Ascending aorta (tissue), 2 donors: ENCODE measurements around the gene GOLGA6L2. TPM values are rescaled to one million over a fixed set of nuclear protein-coding genes. Genes with fewer than 3 reads are reported as not detected.
"Not testable (repeated sequence)": the region's sequence is repeated elsewhere in the genome, so short reads cannot be mapped to it uniquely, and the experiment has no call there.

Experiments used
- DNase-seq, 2 donors: peaks; one replicate each; pipeline ENCODE4 v3.0.0-alpha.2; 2019; ENCODE audit warnings: low spot score in 2 of 2
- H3K27ac ChIP-seq, 2 donors: fragments of 200-600 bp; sonication (generic); one replicate each; pipeline ENCODE4 v1.5.1; 2016 to 2017; ENCODE audit warnings: mild to moderate bottlenecking in 1 of 2
- H3K27me3 ChIP-seq: fragments of 200-600 bp; sonication (generic); one replicate; pipeline ENCODE4 v1.5.1; 2017
- H3K36me3 ChIP-seq, 2 donors: fragments of 200-600 bp; sonication (generic); one replicate each; pipeline ENCODE4 v1.5.1; 2016
- H3K4me1 ChIP-seq, 2 donors: fragments of 200-600 bp; sonication (generic); one replicate each; pipeline ENCODE4 v1.5.1; 2016 to 2017; ENCODE audit warnings: mild to moderate bottlenecking in 1 of 2
- H3K4me3 ChIP-seq, 2 donors: fragments of 200-600 bp; sonication (generic); one replicate each; pipeline ENCODE4 v1.5.1; 2016 to 2017; ENCODE audit warnings: mild to moderate bottlenecking in 1 of 2
- H3K9me3 ChIP-seq, 2 donors: fragments of 200-600 bp; sonication (generic); one replicate each; pipeline ENCODE4 v1.5.1; 2016
- CTCF ChIP-seq, 3 experiments: fragments of 200-600 bp in 2 of 3; fragments of 450-650 bp in 1 of 3; sonication (generic) in 2 of 3; IDR thresholded peaks; one replicate each; pipeline ENCODE4 v1.5.1; 2016 to 2019; ENCODE audit warnings: antibody characterized with exemption in 3 of 3, mild to moderate bottlenecking in 1 of 3, moderate library complexity in 1 of 3
- intact Hi-C: fragments of 100-400 bp; cut with DNase I; formaldehyde crosslinking; loops from one replicate; pipeline ENCODE4 v1.15.1; 2023
- total RNA-seq: library from RNA; depleted of rRNA; stranded (reverse); fragments of >200 nt; gene quantifications from one replicate; pipeline ENCODE4 v1.1.0, GENCODE V29; 2016

Gene GOLGA6L2
- total RNA-seq, 1 donor from 2014 or later, result not detected

- no peak overlapping the region for H3K4me3 ChIP-seq
- no peaks in the 10 kb centered on the region for H3K27me3 ChIP-seq
- H3K9me3 ChIP-seq, result no peaks in the 10 kb centered on the region
- no peak for TF ChIP-seq CTCF (IDR thresholded peaks at IDR 0.05)
- no peaks in the 10 kb centered on the region for H3K36me3 ChIP-seq
- H3K4me1 ChIP-seq, result no peaks in the 10 kb centered on the region
- intact Hi-C loops, result no loop called here
- no peak for DNase-seq
- no peak overlapping the region for H3K27ac ChIP-seq
Measured at GRCh38 chr15:23416349-23417276, 30.4 kb downstream of the GOLGA6L2 start.

GRCh38 chr15:23415866-23416265 is 31.2 kb downstream of the GOLGA6L2 start:
- H3K27ac ChIP-seq, H3K9me3 ChIP-seq, H3K4me1 ChIP-seq, H3K36me3 ChIP-seq, intact Hi-C loops, H3K4me3 ChIP-seq, H3K27me3 ChIP-seq: not testable (repeated sequence)
- DNase-seq, result peak in 1 of 2 donors; percentile 24

GRCh38 chr15:23415321-23415865 is 31.6 kb downstream of the GOLGA6L2 start:
- H3K9me3 ChIP-seq, result no peaks in the 10 kb centered on the region
- no peak overlapping the region for H3K27ac ChIP-seq
- intact Hi-C loops, result no loop called here
- peak in 1 of 2 donors; percentile 37 for DNase-seq
- no peaks in the 10 kb centered on the region for H3K4me1 ChIP-seq
- H3K36me3 ChIP-seq, result no peaks in the 10 kb centered on the region
- TF ChIP-seq CTCF (IDR thresholded peaks at IDR 0.05), result no peak
- no peaks in the 10 kb centered on the region for H3K27me3 ChIP-seq
- H3K4me3 ChIP-seq, result no peak overlapping the region

- intact Hi-C loops, result not testable (repeated sequence)
- peak in 1 of 2 donors; percentile 18 for DNase-seq
Measured at GRCh38 chr15:23412881-23413600, 34.0 kb downstream of the GOLGA6L2 start.

GRCh38 chr15:23411841-23412240 is 35.2 kb downstream of the GOLGA6L2 start:
- no peaks in the 10 kb centered on the region for H3K9me3 ChIP-seq
- H3K4me3 ChIP-seq, result no peak overlapping the region
- TF ChIP-seq CTCF (IDR thresholded peaks at IDR 0.05), result no peak
- DNase-seq, result no peak
- H3K27me3 ChIP-seq, result no peaks in the 10 kb centered on the region
- H3K36me3 ChIP-seq, result no peaks in the 10 kb centered on the region
- H3K27ac ChIP-seq, result no peak overlapping the region
- no peaks in the 10 kb centered on the region for H3K4me1 ChIP-seq
- intact Hi-C loops, result no loop called here

More at GRCh38 chr15:23412881-23413600, 34.0 kb downstream of the GOLGA6L2 start:
- not testable (repeated sequence) for H3K9me3 ChIP-seq, H3K4me3 ChIP-seq, H3K36me3 ChIP-seq, H3K27me3 ChIP-seq, H3K4me1 ChIP-seq, H3K27ac ChIP-seq

GRCh38 chr15:23403550-23403949 is 43.5 kb downstream of the GOLGA6L2 start:
- Histone ChIP-seq H3K9me3 (peaks cover 0 to 5% of the 10 kb centered on the region in 2 donors), H3K27me3 (no peaks in the 10 kb centered on the region), H3K36me3 (no peaks in the 10 kb centered on the region), H3K4me1 (peaks cover 5 to 27% of the 10 kb centered on the region in 2 donors), H3K4me3 (peak overlapping the region; percentile 5 to 55), H3K27ac (peak overlapping the region; percentile 84 to 87)
- no peak for TF ChIP-seq CTCF (IDR thresholded peaks at IDR 0.05)
- intact Hi-C loops, result loop anchor here (2.0 kb wide), 1 partner anchor 59 kb away; no protein-coding TSS in a partner anchor
- peak in 1 of 2 donors; percentile 81 for DNase-seq
